Measurements from ENCODE around the gene FLNB. TPM values are rescaled to one million over a fixed set of nuclear protein-coding genes. Genes with fewer than 3 reads are reported as not detected.

FLNB gene
- total and polyA plus RNA-seq, 2 of the 4 experiments (the other 2 are of a cell fraction), result 78.0 to 136 TPM

GRCh38 chr3:58043933-58044332 is 35.7 kb downstream of the FLNB start:
- no peaks in the 10 kb centered on the region for H3K9me3 ChIP-seq (ENCODE audit: control insufficient read depth, insufficient read depth, low read length)
- in situ Hi-C loops (cut with MboI; ENCODE audit: low sequenced_read_pairs), result no loop called here
- ATAC-seq (ENCODE audit: low read depth) (peak; percentile 33), DNase-seq (peak; percentile 53)
- H3K4me2 ChIP-seq (ENCODE audit: low read depth, low read length), result no peak overlapping the region
- peak overlapping the region; percentile 3; the same call in 1 of the 2 replicates for H3K23ac ChIP-seq (ENCODE audit: low read depth, low read length)
- H2AFZ ChIP-seq (replicated peaks; ENCODE audit: low read length, poor library complexity), result no peak overlapping the region
- H3K27me3 ChIP-seq (ENCODE audit: control insufficient read depth, insufficient read depth, low read length), result no peaks in the 10 kb centered on the region
- 100% methylated on average over 1 of the region's 4 CpGs; no CpG with 5 or more reads in 1 of the 2 experiments for WGBS, 2 experiments (ENCODE audit: extremely low coverage in 2 of 2, insufficient read length in 1 of 2)
- H3K9me1 ChIP-seq (ENCODE audit: insufficient read depth, low read length), result peaks cover 43% of the 10 kb centered on the region
- no TSS peak for BruUV-seq (replicated peaks)
- H3K56ac ChIP-seq (ENCODE audit: extremely low read depth, insufficient read depth, low read length), result no peak overlapping the region
- H4K91ac ChIP-seq (ENCODE audit: insufficient read depth, low read depth, low read length), result peak overlapping the region; percentile 35
- peak overlapping the region; percentile 62 for H3K4ac ChIP-seq (ENCODE audit: low read depth, low read length)
- H3K14ac ChIP-seq (replicated peaks; ENCODE audit: low read depth, low read length), result peak overlapping the region; percentile 36; the same call in 1 of the 2 replicates
- peak overlapping the region; percentile 0 for H4K5ac ChIP-seq (ENCODE audit: low read depth, low read length)
- ChIA-PET CTCF (interaction anchor here (0.5 to 0.7 kb wide), 2 partner anchors 11 to 81 kb away, joined by 3 read pairs; no protein-coding TSS in a partner anchor), POLR2A (ENCODE audit: unreplicated experiment) (no interaction called here)
- H3K18ac ChIP-seq (ENCODE audit: low read depth, low read length), result no peak overlapping the region
- H4K20me1 ChIP-seq (ENCODE audit: insufficient read depth, low read length), result peaks cover 65% of the 10 kb centered on the region
- no peak overlapping the region for H3K4me3 ChIP-seq (ENCODE audit: insufficient read depth, low read depth, low read length)
- H3K79me1 ChIP-seq (ENCODE audit: low read depth in 1 of 2, low read length in 2 of 2), result peaks cover 15 to 81% of the 10 kb centered on the region in 2 experiments
- H2AK9ac ChIP-seq (replicated peaks; ENCODE audit: low read depth, low read length, poor library complexity), result no peak overlapping the region
- intact Hi-C loops (cut with micrococcal nuclease), result loop anchor here (10.0 kb wide), 1 partner anchor 779 kb away; no protein-coding TSS in a partner anchor
- H2BK5ac ChIP-seq (ENCODE audit: low read depth, low read length, poor library complexity, severe bottlenecking), result peak overlapping the region; percentile 1
- H2AK5ac ChIP-seq (ENCODE audit: low read depth, low read length), result peak overlapping the region; percentile 1; the same call in 1 of the 2 replicates
- peak overlapping the region; percentile 3; the same call in 1 of the 3 replicates for H2BK15ac ChIP-seq (ENCODE audit: low read depth, low read length)
- H3K36me3 ChIP-seq (ENCODE audit: control insufficient read depth, insufficient read depth, low read length), result no peaks in the 10 kb centered on the region
- no peak overlapping the region for H3K9ac ChIP-seq (ENCODE audit: low read depth, low read length)
- H3K27ac ChIP-seq (ENCODE audit: insufficient read depth, low read length), result no peak overlapping the region
- TF ChIP-seq SMC3 (IDR thresholded peaks at IDR 0.05; ENCODE audit: low read depth, low read length) (no peak), BHLHE40 (IDR thresholded peaks at IDR 0.05; ENCODE audit: low read depth, low read length) (no peak), CEBPB (IDR thresholded peaks at IDR 0.05; ENCODE audit: low read depth, low read length) (no peak), CTCF (conservative IDR thresholded peaks at IDR 0.05; ENCODE audit: low read depth, low read length) (no peak), NFE2L2 (IDR thresholded peaks at IDR 0.05; ENCODE audit: low read depth, low read length) (no peak), RAD21 (IDR thresholded peaks at IDR 0.05; ENCODE audit: low read length) (no peak), CHD1 (IDR thresholded peaks at IDR 0.05; ENCODE audit: low read depth, low read length) (no peak), MAFK (IDR thresholded peaks at IDR 0.05; ENCODE audit: low read depth, low read length) (no peak), RCOR1 (IDR thresholded peaks at IDR 0.05; ENCODE audit: insufficient replicate concordance, low read length) (no peak), MAZ (IDR thresholded peaks at IDR 0.05; ENCODE audit: borderline replicate concordance, low read depth, low read length) (no peak), RFX5 (IDR thresholded peaks at IDR 0.05; ENCODE audit: low read depth, low read length) (no peak)
- H3K4me1 ChIP-seq (ENCODE audit: control insufficient read depth, insufficient read depth, low read length), result peaks cover 45% of the 10 kb centered on the region
- H4K8ac ChIP-seq (ENCODE audit: low read depth in 2 of 2, low read length in 2 of 2), result peak overlapping the region in 1 of 2 experiments; percentile 30; a peak in 1 of 4 replicates
- H2BK20ac ChIP-seq (ENCODE audit: low read depth, low read length), result peak overlapping the region; percentile 23; the same call in 1 of the 2 replicates
- peak overlapping the region; percentile 41; the same call in 1 of the 2 replicates for H2BK120ac ChIP-seq (ENCODE audit: low read depth, low read length)
- dilution Hi-C loops (cut with HindIII; ENCODE audit: low sequenced_read_pairs, unreplicated experiment), result no loop called here
